CD4-positive, alpha-beta memory T cell (primary cell): ENCODE data around the gene CLMN. TPM values are rescaled to one million over a fixed set of nuclear protein-coding genes. Genes with fewer than 3 reads are reported as not detected.
A peak's percentile ranks its signal among the peaks of the same experiment; 100 is the strongest.

ENCODE experiments used
- CTCF ChIA-PET: fragments of 350-600 bp; sonication (Branson Sonifier 250); formaldehyde crosslinking; loops from one replicate; lab custom pipeline; 2021; ENCODE audit warnings: inconsistent platforms; ENCODE audit not compliant: partially characterized antibody; lab: Charles Lee
- POLR2A ChIA-PET: fragments of 350-600 bp; sonication (Branson Sonifier 250); formaldehyde crosslinking; loops from one replicate; lab custom pipeline; 2021; ENCODE audit not compliant: partially characterized antibody; lab: Charles Lee
- DNase-seq, 5 donors: peaks; one replicate each; pipeline versions ENCODE4 v3.0.0 to v3.0.0-alpha.2; 2020 to 2022; ENCODE audit warnings: mixed read lengths in 1 of 5
- H3K27ac ChIP-seq: one replicate; pipeline ENCODE4 v1.7.0; 2013; ENCODE audit warnings: low read depth, low read length
- H3K27me3 ChIP-seq: 2 replicates; pipeline ENCODE4 v1.7.0; 2013; ENCODE audit warnings: mild to moderate bottlenecking, low read length, moderate library complexity; ENCODE audit not compliant: insufficient read depth
- H3K36me3 ChIP-seq: 2 replicates; pipeline ENCODE4 v1.7.0; 2013; ENCODE audit warnings: mild to moderate bottlenecking, low read length, moderate library complexity; ENCODE audit not compliant: insufficient read depth
- H3K4me1 ChIP-seq: 2 replicates; pipeline ENCODE4 v1.7.0; 2013; ENCODE audit warnings: mild to moderate bottlenecking, low read length, moderate library complexity; ENCODE audit not compliant: insufficient read depth
- H3K4me3 ChIP-seq, 2 donors: one replicate each; pipeline ENCODE4 v1.7.0; 2013; ENCODE audit warnings: low read length in 2 of 2, mild to moderate bottlenecking in 1 of 2
- H3K9me3 ChIP-seq, 2 donors: one replicate each; pipeline ENCODE4 v1.7.0; 2013; ENCODE audit warnings: low read length in 2 of 2, control low read depth in 1 of 2; ENCODE audit not compliant: control insufficient read depth in 1 of 2
- H3K27ac Mint-ChIP-seq, 7 donors: one replicate each; pipeline ENCODE4 v1.8.0; 2020 to 2021; ENCODE audit warnings: mixed read lengths in 7 of 7, mild to moderate bottlenecking in 6 of 7, inconsistent platforms in 3 of 7, moderate library complexity in 3 of 7
- H3K27me3 Mint-ChIP-seq, 2 donors: one replicate each; pipeline ENCODE4 v1.8.0; 2020 to 2021; ENCODE audit warnings: mixed read lengths in 2 of 2
- H3K36me3 Mint-ChIP-seq, 2 donors: one replicate each; pipeline ENCODE4 v1.8.0; 2020 to 2021; ENCODE audit warnings: mixed read lengths in 2 of 2, inconsistent platforms in 1 of 2, mild to moderate bottlenecking in 1 of 2
- H3K4me1 Mint-ChIP-seq, 4 donors: one replicate each; pipeline ENCODE4 v1.8.0; 2020 to 2021; ENCODE audit warnings: mixed read lengths in 4 of 4, mild to moderate bottlenecking in 1 of 4
- H3K4me3 Mint-ChIP-seq, 8 donors: one replicate each; pipeline ENCODE4 v1.8.0; 2020 to 2021; ENCODE audit warnings: mixed read lengths in 8 of 8, mild to moderate bottlenecking in 7 of 8, moderate library complexity in 6 of 8, inconsistent platforms in 3 of 8
- H3K9me3 Mint-ChIP-seq, 8 donors: one replicate each; pipeline ENCODE4 v1.8.0; 2020 to 2021; ENCODE audit warnings: mixed read lengths in 8 of 8, mild to moderate bottlenecking in 5 of 8, inconsistent platforms in 3 of 8, moderate library complexity in 1 of 8
- intact Hi-C: fragments of 100-400 bp; cut with micrococcal nuclease; formaldehyde crosslinking; loops from one replicate; pipeline ENCODE4 v1.15.1; 2023
- polyA plus RNA-seq, 2 donors: library from polyadenylated mRNA; unstranded; fragments of 300-500 nt; fragmentation: Illumina TruSeq; gene quantifications; one replicate each; pipeline ENCODE4 v1.2.3, GENCODE V29; 2021
- total RNA-seq, 2 experiments: library from RNA; stranded (reverse); gene quantifications; one replicate each; pipeline ENCODE4 v1.2.3, GENCODE V29; 2021

The CLMN gene
- total and polyA plus RNA-seq, 4 experiments from 2014 or later: 0.22 to 0.70 (median 0.65) TPM; not detected in 1

GRCh38 chr14:95302667-95303506 is 16.8 kb downstream of the CLMN start:
- CTCF ChIA-PET: no interaction called here
- no peaks in the 10 kb centered on the region for H3K9me3 ChIP-seq
- H3K27ac ChIP-seq: no peak overlapping the region
- H3K36me3 ChIP-seq: no peaks in the 10 kb centered on the region
- intact Hi-C loops: no loop called here
- POLR2A ChIA-PET: no interaction called here
- H3K4me3 Mint-ChIP-seq: no peak overlapping the region
- no peaks in the 10 kb centered on the region for H3K4me1 ChIP-seq
- H3K27me3 ChIP-seq: peaks cover 3% of the 10 kb centered on the region
- DNase-seq: no peak
- no peaks in the 10 kb centered on the region for H3K9me3 Mint-ChIP-seq
- H3K36me3 Mint-ChIP-seq: no peaks in the 10 kb centered on the region
- H3K4me3 ChIP-seq: no peak overlapping the region
- H3K27ac Mint-ChIP-seq: no peak overlapping the region
- H3K27me3 Mint-ChIP-seq: peaks cover 6 to 28% of the 10 kb centered on the region in 2 donors
- H3K4me1 Mint-ChIP-seq: no peaks in the 10 kb centered on the region

GRCh38 chr14:95301527-95302187 is 18.1 kb downstream of the CLMN start:
- DNase-seq: no peak
- peaks cover 3% of the 10 kb centered on the region for H3K27me3 ChIP-seq
- intact Hi-C loops: no loop called here
- Mint-ChIP-seq H3K4me1 (no peaks in the 10 kb centered on the region), H3K4me3 (no peak overlapping the region), H3K36me3 (no peaks in the 10 kb centered on the region), H3K9me3 (peaks cover 0 to under 1% (median 0%) of the 10 kb centered on the region in 8 donors), H3K27ac (peak overlapping the region in 2 of 7 donors; percentile 22 to 25), H3K27me3 (peaks cover 10 to 28% of the 10 kb centered on the region in 2 donors)
- no peaks in the 10 kb centered on the region for H3K9me3 ChIP-seq
- ChIA-PET CTCF (no interaction called here), POLR2A (no interaction called here)
- no peaks in the 10 kb centered on the region for H3K4me1 ChIP-seq
- H3K27ac ChIP-seq: no peak overlapping the region
- H3K4me3 ChIP-seq: no peak overlapping the region
- no peaks in the 10 kb centered on the region for H3K36me3 ChIP-seq

- Mint-ChIP-seq H3K4me3 (no peak overlapping the region), H3K27ac (no peak overlapping the region), H3K9me3 (peaks cover 0 to 8% (median 5%) of the 10 kb centered on the region in 8 donors), H3K36me3 (no peaks in the 10 kb centered on the region), H3K27me3 (peaks cover 10 to 28% of the 10 kb centered on the region in 2 donors), H3K4me1 (no peaks in the 10 kb centered on the region)
- Histone ChIP-seq H3K27me3 (peaks cover 3% of the 10 kb centered on the region), H3K4me1 (no peaks in the 10 kb centered on the region), H3K36me3 (no peaks in the 10 kb centered on the region), H3K4me3 (no peak overlapping the region), H3K9me3 (no peaks in the 10 kb centered on the region), H3K27ac (no peak overlapping the region)
- intact Hi-C loops: no loop called here
- ChIA-PET POLR2A (no interaction called here), CTCF (no interaction called here)
- DNase-seq: no peak
Measured at GRCh38 chr14:95300697-95301526, 18.8 kb downstream of the CLMN start.

GRCh38 chr14:95300002-95300696 is 19.6 kb downstream of the CLMN start:
- H3K9me3 ChIP-seq: no peaks in the 10 kb centered on the region
- ChIA-PET CTCF (no interaction called here), POLR2A (no interaction called here)
- Mint-ChIP-seq H3K4me3 (no peak overlapping the region), H3K27ac (no peak overlapping the region), H3K4me1 (no peaks in the 10 kb centered on the region), H3K27me3 (peaks cover 12 to 32% of the 10 kb centered on the region in 2 donors), H3K36me3 (no peaks in the 10 kb centered on the region), H3K9me3 (peaks cover 0 to 15% (median 9%) of the 10 kb centered on the region in 8 donors)
- H3K36me3 ChIP-seq: no peaks in the 10 kb centered on the region
- DNase-seq: no peak
- H3K27me3 ChIP-seq: peaks cover 3% of the 10 kb centered on the region
- intact Hi-C loops: no loop called here
- no peak overlapping the region for H3K27ac ChIP-seq
- no peaks in the 10 kb centered on the region for H3K4me1 ChIP-seq
- no peak overlapping the region for H3K4me3 ChIP-seq

- no peaks in the 10 kb centered on the region for H3K4me1 Mint-ChIP-seq
- intact Hi-C loops: no loop called here
- no peak overlapping the region for H3K4me3 Mint-ChIP-seq
- H3K36me3 Mint-ChIP-seq: no peaks in the 10 kb centered on the region
- ChIA-PET CTCF (no interaction called here), POLR2A (no interaction called here)
- no peak for DNase-seq
- H3K27ac Mint-ChIP-seq: no peak overlapping the region
- Histone ChIP-seq H3K27me3 (peaks cover 3% of the 10 kb centered on the region), H3K4me1 (no peaks in the 10 kb centered on the region), H3K9me3 (no peaks in the 10 kb centered on the region), H3K4me3 (no peak overlapping the region), H3K36me3 (no peaks in the 10 kb centered on the region), H3K27ac (no peak overlapping the region)
- peaks cover 0 to 18% (median 11%) of the 10 kb centered on the region in 8 donors for H3K9me3 Mint-ChIP-seq
- peaks cover 12 to 30% of the 10 kb centered on the region in 2 donors for H3K27me3 Mint-ChIP-seq
Measured at GRCh38 chr14:95299271-95299670, 20.4 kb downstream of the CLMN start.

GRCh38 chr14:95297832-95298231 is 21.9 kb downstream of the CLMN start:
- ChIA-PET POLR2A (no interaction called here), CTCF (no interaction called here)
- no peaks in the 10 kb centered on the region for H3K4me1 ChIP-seq
- no peaks in the 10 kb centered on the region for H3K9me3 ChIP-seq
- H3K36me3 ChIP-seq: no peaks in the 10 kb centered on the region
- no peaks in the 10 kb centered on the region for H3K4me1 Mint-ChIP-seq
- H3K27ac ChIP-seq: no peak overlapping the region
- H3K27me3 ChIP-seq: peaks cover 3% of the 10 kb centered on the region
- no peaks in the 10 kb centered on the region for H3K36me3 Mint-ChIP-seq
- DNase-seq: no peak
- H3K4me3 ChIP-seq: no peak overlapping the region
- peaks cover 12 to 29% of the 10 kb centered on the region in 2 donors for H3K27me3 Mint-ChIP-seq
- peaks cover 0 to 18% (median 11%) of the 10 kb centered on the region in 8 donors for H3K9me3 Mint-ChIP-seq
- H3K27ac Mint-ChIP-seq: no peak overlapping the region
- H3K4me3 Mint-ChIP-seq: no peak overlapping the region
- intact Hi-C loops: no loop called here
